ENCODE results near the gene CCDC12. TPM values are rescaled to one million over a fixed set of nuclear protein-coding genes. Genes with fewer than 3 reads are reported as not detected.

CCDC12 gene
- total RNA-seq, 4 donors from 2014 or later: 43.2 to 60.6 (median 51.8) TPM

- Histone ChIP-seq H3K27me3 (no peaks in the 10 kb centered on the region), H3K4me3 (replicated peaks in 1 of 3) (no peak overlapping the region), H3K9me3 (no peaks in the 10 kb centered on the region), H3K36me3 (no peaks in the 10 kb centered on the region), H3K27ac (no peak overlapping the region), H3K4me1 (peaks cover 33 to 72% of the 10 kb centered on the region in 2 donors)
- WGBS, 2 donors: 85 to 87% methylated on average over 2 of the region's 2 CpGs
- no peak for TF ChIP-seq CTCF (IDR thresholded peaks at IDR 0.05)
- TF ChIP-seq POLR2A (IDR thresholded peaks at IDR 0.05): no peak
- DNase-seq: no peak
- intact Hi-C loops (cut with DNase I): no loop called here
These were observed 23.7 kb downstream of the CCDC12 start for GRCh38 chr3:46952813-46953212.

GRCh38 chr3:46950650-46951241, 25.8 kb downstream of the CCDC12 start:
- intact Hi-C loops (cut with DNase I): no loop called here
- Histone ChIP-seq H3K4me1 (peaks cover 41 to 75% of the 10 kb centered on the region in 2 donors), H3K9me3 (no peaks in the 10 kb centered on the region), H3K36me3 (no peaks in the 10 kb centered on the region), H3K27ac (peak overlapping the region in 1 of 3 donors; percentile 10), H3K27me3 (no peaks in the 10 kb centered on the region), H3K4me3 (replicated peaks in 1 of 3) (no peak overlapping the region)
- WGBS, 2 donors: 80 to 83% methylated on average over 7 of the region's 7 CpGs
- no peak for DNase-seq
- TF ChIP-seq CTCF (IDR thresholded peaks at IDR 0.05): no peak
- TF ChIP-seq POLR2A (IDR thresholded peaks at IDR 0.05): no peak

- H3K4me1 ChIP-seq: peaks cover 44 to 73% of the 10 kb centered on the region in 2 donors
These were observed 26.4 kb downstream of the CCDC12 start for GRCh38 chr3:46950177-46950576.

DNA sequence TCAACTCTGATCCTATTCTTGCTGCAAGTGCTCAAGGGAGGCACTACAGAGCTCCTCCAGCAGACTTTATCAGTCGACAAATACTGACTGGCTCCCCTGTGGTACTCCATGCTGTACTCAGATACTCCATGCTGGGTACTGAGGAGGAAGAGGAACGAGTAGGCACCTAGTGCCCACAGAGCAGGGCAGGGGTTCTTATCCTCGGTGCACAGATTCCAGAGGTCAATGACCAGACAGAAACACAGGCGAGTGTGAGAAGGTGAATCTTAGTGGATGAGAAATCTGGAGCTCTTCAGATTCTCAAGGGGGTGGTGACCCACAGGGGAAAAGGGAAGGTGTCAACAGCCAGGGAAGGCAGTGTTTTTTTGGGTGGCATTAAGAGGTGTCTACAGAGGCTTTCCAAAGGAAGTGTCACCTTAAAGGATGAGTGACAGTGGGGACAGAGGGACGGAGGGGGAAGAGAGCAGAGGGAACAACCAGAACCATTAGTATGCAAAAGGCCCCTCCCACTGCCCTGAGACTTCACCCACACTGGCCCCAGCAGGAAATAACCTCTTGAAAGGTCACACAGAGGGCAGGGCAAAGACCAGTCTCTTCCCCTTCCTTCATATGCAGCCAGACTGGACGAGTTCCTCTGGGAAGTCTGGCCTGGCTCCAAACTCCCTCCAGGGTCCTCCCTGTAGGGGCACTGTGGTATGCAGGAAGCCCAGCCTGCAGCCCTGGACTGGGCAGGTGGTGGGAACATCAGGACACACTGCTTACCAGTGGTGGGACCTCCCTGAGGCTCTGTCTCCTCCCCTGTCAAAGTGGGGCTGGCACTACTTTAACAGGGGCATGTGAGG, 27.5 kb downstream of the CCDC12 start:
- Histone ChIP-seq H3K36me3 (no peaks in the 10 kb centered on the region), H3K9me3 (no peaks in the 10 kb centered on the region), H3K27me3 (no peaks in the 10 kb centered on the region), H3K4me1 (peaks cover 55 to 75% of the 10 kb centered on the region in 2 donors), H3K4me3 (replicated peaks in 1 of 3) (no peak overlapping the region), H3K27ac (peak overlapping the region; percentile 28 to 79 (median 66))
- TF ChIP-seq POLR2A (IDR thresholded peaks at IDR 0.05): no peak
- TF ChIP-seq CTCF (IDR thresholded peaks at IDR 0.05): no peak
- intact Hi-C loops (cut with DNase I): no loop called here
- WGBS, 2 donors: 37 to 39% methylated on average over 6 of the region's 6 CpGs
- peak in 1 of 2 donors; percentile 28 for DNase-seq

More at GRCh38 chr3:46950177-46950576, 26.4 kb downstream of the CCDC12 start:
- H3K27me3 ChIP-seq: no peaks in the 10 kb centered on the region
- H3K36me3 ChIP-seq: no peaks in the 10 kb centered on the region
- no peak overlapping the region for H3K27ac ChIP-seq
- 90 to 100% methylated on average over 2 of the region's 2 CpGs for WGBS, 2 donors
- H3K9me3 ChIP-seq: no peaks in the 10 kb centered on the region
- DNase-seq: no peak
- intact Hi-C loops (cut with DNase I): no loop called here
- H3K4me3 ChIP-seq (replicated peaks in 1 of 3): no peak overlapping the region
- TF ChIP-seq POLR2A (IDR thresholded peaks at IDR 0.05) (no peak), CTCF (IDR thresholded peaks at IDR 0.05) (no peak)

Measured in thyroid gland (tissue), 4 donors.